Astrocyte of the cerebellum (primary cell): Measurements from ENCODE around the gene DOCK4.

ENCODE experiments used
- DNase-seq: peaks from one replicate; pipeline ENCODE4 v3.0.0-alpha.2; 2011; ENCODE audit warnings: low read depth
- H3K4me3 ChIP-seq: 2 replicates; pipeline ENCODE4 v1.5.1; 2011; ENCODE audit warnings: mild to moderate bottlenecking, low read depth, low read length, moderate library complexity
- CTCF ChIP-seq: IDR thresholded peaks from 2 replicates; pipeline ENCODE4 v1.5.1; 2012; ENCODE audit warnings: low read length, low read depth, moderate library complexity, mild to moderate bottlenecking; ENCODE audit errors: missing control alignments
- in situ Hi-C: cut with HindIII; loops from 2 replicates; pipeline ENCODE4 v1.10.0; 2017; ENCODE audit warnings: low sequenced_read_pairs

Gene DOCK4

GRCh38 chr7:111833466-111833865 lies 372.7 kb downstream of the DOCK4 start:
- in situ Hi-C loops: no loop called here
- TF ChIP-seq CTCF: no peak
- peak; percentile 11 for DNase-seq
- no peak overlapping the region for H3K4me3 ChIP-seq

- in situ Hi-C loops: no loop called here
- H3K4me3 ChIP-seq: no peak overlapping the region
- TF ChIP-seq CTCF: no peak
- DNase-seq: no peak
These were observed 374.0 kb downstream of the DOCK4 start for GRCh38 chr7:111832174-111832573.

GRCh38 chr7:111829221-111829620 lies 377.0 kb downstream of the DOCK4 start:
- TF ChIP-seq CTCF: no peak
- in situ Hi-C loops: no loop called here
- no peak for DNase-seq
- no peak overlapping the region for H3K4me3 ChIP-seq

- H3K4me3 ChIP-seq: no peak overlapping the region
- peak; percentile 29 for DNase-seq
- in situ Hi-C loops: no loop called here
- TF ChIP-seq CTCF: no peak
These were observed 378.2 kb downstream of the DOCK4 start for GRCh38 chr7:111827863-111828504.

GRCh38 chr7:111825046-111825445 lies 381.2 kb downstream of the DOCK4 start:
- in situ Hi-C loops: no loop called here
- no peak for DNase-seq
- H3K4me3 ChIP-seq: no peak overlapping the region
- TF ChIP-seq CTCF: no peak

- H3K4me3 ChIP-seq: no peak overlapping the region
- DNase-seq: no peak
- in situ Hi-C loops: no loop called here
- no peak for TF ChIP-seq CTCF
These were observed 382.4 kb downstream of the DOCK4 start for GRCh38 chr7:111823826-111824225.
